ENCODE data around the gene HPRT1. TPM values are rescaled to one million over a fixed set of nuclear protein-coding genes. Genes with fewer than 3 reads are reported as not detected.

Gene HPRT1
- total RNA-seq, 2 donors from 2014 or later = 19.0 to 20.0 TPM

DNA sequence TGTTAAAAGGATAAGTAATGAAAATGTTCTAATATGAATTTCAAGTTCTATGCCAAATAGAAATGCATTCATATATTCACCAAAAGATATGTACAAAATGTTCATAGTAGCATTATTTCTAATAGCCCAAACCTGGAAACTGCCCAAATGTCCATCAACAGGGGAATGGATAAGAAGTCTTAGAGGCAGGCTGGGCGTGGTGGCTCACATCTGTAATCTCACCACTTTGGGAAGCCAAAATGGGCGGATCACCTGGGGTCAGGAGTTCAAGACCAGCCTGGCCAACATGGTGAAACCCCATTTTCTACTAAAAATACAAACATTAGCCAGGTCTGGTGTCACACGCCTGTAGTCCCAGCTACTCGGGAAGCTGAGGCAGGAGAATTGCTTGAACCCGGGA is 2.3 kb upstream of the HPRT1 start:
- Histone ChIP-seq H3K9ac (ENCODE audit: extremely low read depth, low read length, poor library complexity, severe bottlenecking) (no peak overlapping the region), H3K27ac (ENCODE audit: low read depth, low read length) (no peak overlapping the region), H3K4me1 (ENCODE audit: control insufficient read depth, insufficient read depth, low read length) (no peaks in the 10 kb centered on the region), H3K27me3 (ENCODE audit: control insufficient read depth, insufficient read depth, low read length, poor library complexity, severe bottlenecking) (no peaks in the 10 kb centered on the region), H3K9me3 (ENCODE audit: control insufficient read depth, low read length) (no peaks in the 10 kb centered on the region), H3K36me3 (ENCODE audit: control insufficient read depth, insufficient read depth, low read length) (no peaks in the 10 kb centered on the region), H3K4me3 (ENCODE audit: low read length) (no peak overlapping the region)
- DNase-seq = no peak
- H3K27ac Mint-ChIP-seq = no peak overlapping the region
- no peaks in the 10 kb centered on the region for H3K4me1 Mint-ChIP-seq
- WGBS, 2 experiments (ENCODE audit: insufficient coverage in 1 of 2, insufficient read length in 1 of 2) = 92% methylated on average over 5 of the region's 5 CpGs; no CpG with 5 or more reads in 1 of the 2 experiments
- H3K4me3 Mint-ChIP-seq = no peak overlapping the region
- H3K27me3 Mint-ChIP-seq (ENCODE audit: insufficient read depth) = no peaks in the 10 kb centered on the region
- TF ChIP-seq CTCF (conservative IDR thresholded peaks at IDR 0.05) = no peak
- H3K36me3 Mint-ChIP-seq (ENCODE audit: low read depth) = no peaks in the 10 kb centered on the region
- H3K9me3 Mint-ChIP-seq = peaks cover 65% of the 10 kb centered on the region

DNA sequence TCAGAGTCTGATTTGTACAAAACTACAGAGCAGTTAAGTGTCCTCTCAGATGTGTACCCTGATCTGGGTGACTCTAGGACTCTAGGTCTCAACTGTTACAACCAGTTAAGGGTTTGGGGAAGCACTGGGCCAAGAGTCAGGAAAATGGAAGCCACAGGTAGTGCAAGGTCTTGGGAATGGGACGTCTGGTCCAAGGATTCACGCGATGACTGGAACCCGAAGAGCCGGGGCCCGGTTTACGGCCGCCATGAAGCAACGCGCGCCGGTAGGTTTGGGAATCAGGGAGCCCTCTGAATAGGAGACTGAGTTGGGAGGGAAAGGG is 321 bp upstream of the HPRT1 start:
- Histone ChIP-seq H3K4me1 (ENCODE audit: control insufficient read depth, insufficient read depth, low read length) (no peaks in the 10 kb centered on the region), H3K36me3 (ENCODE audit: control insufficient read depth, insufficient read depth, low read length) (no peaks in the 10 kb centered on the region), H3K9ac (ENCODE audit: extremely low read depth, low read length, poor library complexity, severe bottlenecking) (peak overlapping the region; percentile 41), H3K27ac (ENCODE audit: low read depth, low read length) (no peak overlapping the region), H3K4me3 (ENCODE audit: low read length) (peak overlapping the region; percentile 53), H3K27me3 (ENCODE audit: control insufficient read depth, insufficient read depth, low read length, poor library complexity, severe bottlenecking) (no peaks in the 10 kb centered on the region), H3K9me3 (ENCODE audit: control insufficient read depth, low read length) (no peaks in the 10 kb centered on the region)
- Mint-ChIP-seq H3K36me3 (ENCODE audit: low read depth) (no peaks in the 10 kb centered on the region), H3K4me1 (no peaks in the 10 kb centered on the region), H3K9me3 (peaks cover 62% of the 10 kb centered on the region), H3K27me3 (ENCODE audit: insufficient read depth) (no peaks in the 10 kb centered on the region), H3K27ac (peak overlapping the region; percentile 91), H3K4me3 (peak overlapping the region; percentile 73)
- TF ChIP-seq CTCF (conservative IDR thresholded peaks at IDR 0.05) = no peak
- WGBS, 2 experiments (ENCODE audit: insufficient coverage in 1 of 2, insufficient read length in 1 of 2) = 18 to 25% methylated on average over 4 to 12 of the region's 12 CpGs
- no peak for DNase-seq

GRCh38 chrX:134460862-134461220 is 876 bp downstream of the HPRT1 start:
- Histone ChIP-seq H3K27me3 (ENCODE audit: control insufficient read depth, insufficient read depth, low read length, poor library complexity, severe bottlenecking) (no peaks in the 10 kb centered on the region), H3K9me3 (ENCODE audit: control insufficient read depth, low read length) (no peaks in the 10 kb centered on the region), H3K9ac (ENCODE audit: extremely low read depth, low read length, poor library complexity, severe bottlenecking) (no peak overlapping the region), H3K4me1 (ENCODE audit: control insufficient read depth, insufficient read depth, low read length) (no peaks in the 10 kb centered on the region), H3K27ac (ENCODE audit: low read depth, low read length) (no peak overlapping the region), H3K36me3 (ENCODE audit: control insufficient read depth, insufficient read depth, low read length) (no peaks in the 10 kb centered on the region), H3K4me3 (ENCODE audit: low read length) (peak overlapping the region; percentile 76)
- 4 to 11% methylated on average over 5 to 9 of the region's 9 CpGs for WGBS, 2 experiments (ENCODE audit: insufficient coverage in 1 of 2, insufficient read length in 1 of 2)
- TF ChIP-seq CTCF (conservative IDR thresholded peaks at IDR 0.05) = no peak
- H3K9me3 Mint-ChIP-seq = peaks cover 56% of the 10 kb centered on the region
- H3K4me1 Mint-ChIP-seq = no peaks in the 10 kb centered on the region
- H3K36me3 Mint-ChIP-seq (ENCODE audit: low read depth) = no peaks in the 10 kb centered on the region
- DNase-seq = no peak
- H3K27ac Mint-ChIP-seq = peak overlapping the region; percentile 68
- no peaks in the 10 kb centered on the region for H3K27me3 Mint-ChIP-seq (ENCODE audit: insufficient read depth)
- H3K4me3 Mint-ChIP-seq = peak overlapping the region; percentile 73

Data from endodermal cell (in vitro differentiated cells).